Measurements from ENCODE around the gene NBEAL2. TPM values are rescaled to one million over a fixed set of nuclear protein-coding genes. Genes with fewer than 3 reads are reported as not detected.

Gene NBEAL2
- total and polyA plus RNA-seq, 2 of the 8 experiments (the other 6 are each of a cell fraction or from before 2014, with no cell fraction given): 27.3 to 46.9 TPM

GRCh38 chr3:46992231-46992630, 12.8 kb downstream of the NBEAL2 start:
- H3K9me3 ChIP-seq (ENCODE audit: insufficient read depth in 2 of 2, low read depth in 1 of 2, low read length in 1 of 2): no peaks in the 10 kb centered on the region
- ChIA-PET POLR2A (ENCODE audit: partially characterized antibody) (interaction anchor here (1.3 kb wide), 1 partner anchor 48 kb away, joined by 3 read pairs; no protein-coding TSS in a partner anchor), CTCF (ENCODE audit: partially characterized antibody) (interaction anchor here (0.6 to 4.3 kb wide), 6 partner anchors 10 to 284 kb away, joined by 3 to 21 read pairs (median 4); no protein-coding TSS in a partner anchor)
- FAIRE-seq (no peak), DNase-seq (ENCODE audit: low read depth in 1 of 2, low spot score in 2 of 2) (no peak)
- no peak overlapping the region for H2BK5ac ChIP-seq (ENCODE audit: low read depth, low read length)
- no peak overlapping the region for H2BK120ac ChIP-seq (replicated peaks; ENCODE audit: low read depth, low read length)
- H3K4me1 ChIP-seq (replicated peaks in 1 of 4; ENCODE audit: control insufficient read depth in 3 of 4, insufficient read depth in 4 of 4, low read length in 3 of 4): peaks cover 0 to 19% (median 8%) of the 10 kb centered on the region in 4 experiments; a peak in 6 of 7 replicates
- H3K23me2 ChIP-seq (ENCODE audit: low read depth, low read length): no peaks in the 10 kb centered on the region
- WGBS, 2 experiments (ENCODE audit: extremely low coverage in 1 of 2, insufficient coverage in 1 of 2, insufficient read length in 1 of 2, insufficient replicate concordance in 2 of 2, low coverage in 1 of 2, low lambda C conversion rate in 2 of 2, missing lambda C conversion rate in 1 of 2): 88% methylated on average over 9 of the region's 9 CpGs; no CpG with 5 or more reads in 1 of the 2 experiments
- H3K4me3 ChIP-seq (ENCODE audit: extremely low read depth in 1 of 4, insufficient read depth in 2 of 4, low read depth in 3 of 4, low read length in 4 of 4): no peak overlapping the region
- no peak overlapping the region for H4K8ac ChIP-seq (ENCODE audit: extremely low read depth, insufficient read depth, low read length)
- H3K27ac ChIP-seq (ENCODE audit: low read depth, low read length): no peak overlapping the region
- H2BK20ac ChIP-seq (ENCODE audit: low read length): no peak overlapping the region
- H3K4ac ChIP-seq (replicated peaks; ENCODE audit: insufficient read length, low read depth, low read length): no peak overlapping the region
- no peaks in the 10 kb centered on the region for H3K79me2 ChIP-seq (ENCODE audit: control insufficient read depth in 1 of 2, insufficient read depth in 2 of 2, low read length in 2 of 2)
- peaks cover 0 to 4% of the 10 kb centered on the region in 2 experiments for H4K20me1 ChIP-seq (replicated peaks in 1 of 2; ENCODE audit: control insufficient read depth in 1 of 2, insufficient read depth in 2 of 2, low read length in 2 of 2)
- no peak overlapping the region for H4K5ac ChIP-seq (ENCODE audit: insufficient read length, low read depth, low read length)
- no peak overlapping the region for H3K56ac ChIP-seq (replicated peaks; ENCODE audit: insufficient read length, low read depth, low read length)
- no peak overlapping the region for H3K9ac ChIP-seq (replicated peaks in 1 of 4; ENCODE audit: extremely low read depth in 1 of 4, low read depth in 3 of 4, low read length in 3 of 4)
- no peak overlapping the region for H2BK15ac ChIP-seq (ENCODE audit: low read length)
- H3K36me3 ChIP-seq (ENCODE audit: control insufficient read depth in 2 of 4, insufficient read depth in 4 of 4, low read length in 3 of 4): peaks cover 0 to 3% (median 1%) of the 10 kb centered on the region in 4 experiments; a peak in 2 of 8 replicates
- no peak overlapping the region for H3K18ac ChIP-seq (ENCODE audit: extremely low read depth, low read length)
- H3K27me3 ChIP-seq (replicated peaks in 1 of 4; ENCODE audit: control insufficient read depth in 3 of 4, extremely low read depth in 1 of 4, insufficient read depth in 3 of 4, low read length in 3 of 4): no peaks in the 10 kb centered on the region
- H2BK12ac ChIP-seq (ENCODE audit: low read depth, low read length): no peak overlapping the region
- H3K4me2 ChIP-seq (ENCODE audit: insufficient read depth in 1 of 2, low read depth in 2 of 2, low read length in 2 of 2): no peak overlapping the region
- no peaks in the 10 kb centered on the region for H3K79me1 ChIP-seq (ENCODE audit: low read depth, low read length)
- H3K14ac ChIP-seq (ENCODE audit: insufficient read length): no peak overlapping the region
- H3K23ac ChIP-seq (ENCODE audit: insufficient read length): no peak overlapping the region
- H4K91ac ChIP-seq (replicated peaks; ENCODE audit: insufficient read length, low read length): no peak overlapping the region
- no peak overlapping the region for H2AK5ac ChIP-seq (ENCODE audit: low read depth, low read length)
- H2AFZ ChIP-seq (ENCODE audit: low read length): no peak overlapping the region
- TF ChIP-seq RFX5 (IDR thresholded peaks at IDR 0.05; ENCODE audit: borderline replicate concordance, low read depth, low read length) (no peak), JUND (IDR thresholded peaks at IDR 0.05; ENCODE audit: low read length) (no peak), ATF2 (IDR thresholded peaks at IDR 0.05; ENCODE audit: low read length) (no peak), ASH2L (IDR thresholded peaks at IDR 0.05; ENCODE audit: low read length) (no peak), SP4 (IDR thresholded peaks at IDR 0.05; ENCODE audit: low read length) (no peak), SUZ12 (IDR thresholded peaks at IDR 0.05; ENCODE audit: low read length) (no peak), CHD1 (IDR thresholded peaks at IDR 0.05; ENCODE audit: low read depth, low read length) (no peak), RAD21 (IDR thresholded peaks at IDR 0.05 in 1 of 2, conservative IDR thresholded peaks at IDR 0.05 in 1 of 2; ENCODE audit: low read depth in 2 of 2, low read length in 2 of 2) (no peak), TCF12 (IDR thresholded peaks at IDR 0.05; ENCODE audit: low read depth, low read length) (no peak), KDM1A (IDR thresholded peaks at IDR 0.05; ENCODE audit: borderline replicate concordance, low read length) (no peak), KDM4A (IDR thresholded peaks at IDR 0.05; ENCODE audit: low read depth, low read length, severe bottlenecking) (no peak), CTBP2 (IDR thresholded peaks at IDR 0.05; ENCODE audit: borderline replicate concordance, insufficient read depth, insufficient read length, low read length) (no peak)
